Ramos (cell line): ENCODE results near the gene EVI2A.
"Not testable (repeated sequence)": the region's sequence is repeated elsewhere in the genome, so short reads cannot be mapped to it uniquely, and the experiment has no call there.

Source experiments
- in situ Hi-C: fragments of 300-500 bp; cut with MboI; formaldehyde crosslinking; loops from one replicate; pipeline ENCODE4 v1.14.3; 2022; ENCODE audit warnings: low sequenced_read_pairs; ENCODE audit not compliant: unreplicated experiment

Gene EVI2A

DNA sequence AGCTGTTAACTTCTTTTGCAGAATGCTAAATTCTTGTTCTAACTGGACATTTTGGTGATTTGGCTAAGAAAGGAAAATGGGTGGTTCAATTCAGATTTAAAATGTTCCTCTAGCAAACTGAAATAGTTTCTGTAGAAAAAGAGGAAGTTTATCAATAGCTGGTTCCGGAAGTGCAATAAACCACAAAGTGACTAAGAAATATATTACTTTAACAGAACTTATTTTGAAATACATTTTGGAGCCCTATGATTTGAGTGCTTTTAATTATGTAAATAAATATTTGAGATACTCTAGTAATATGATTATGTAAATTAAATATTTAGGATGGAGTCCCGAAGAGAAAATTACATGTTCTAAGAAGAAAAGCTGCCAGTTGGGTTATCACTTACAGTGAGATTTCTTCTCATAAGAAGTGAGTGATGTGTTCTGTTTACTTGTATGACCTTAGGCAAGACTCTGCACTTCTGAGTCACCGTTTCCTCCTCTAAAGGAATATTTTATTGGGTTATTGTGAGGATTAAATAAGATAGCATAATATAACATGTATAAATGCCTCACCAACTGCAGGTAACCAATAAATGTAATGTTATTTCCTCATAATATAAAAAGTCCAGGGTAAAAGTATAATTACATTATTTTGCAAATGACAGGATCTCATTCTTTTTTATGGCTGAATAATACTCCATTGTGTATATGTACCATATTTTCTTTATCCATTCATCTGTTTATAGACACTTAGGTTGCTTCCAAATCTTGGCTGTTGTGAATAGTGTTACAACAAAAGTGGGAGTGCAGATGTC is 7.2 kb downstream of the EVI2A start, which contains the start of gene EVI2B:
TSS of gene EVI2B (minus strand) at position 73 of the 800 bp plus-strand sequence. CDS start 8,445 bp downstream, outside the sequence.
- in situ Hi-C loops: no loop called here

DNA sequence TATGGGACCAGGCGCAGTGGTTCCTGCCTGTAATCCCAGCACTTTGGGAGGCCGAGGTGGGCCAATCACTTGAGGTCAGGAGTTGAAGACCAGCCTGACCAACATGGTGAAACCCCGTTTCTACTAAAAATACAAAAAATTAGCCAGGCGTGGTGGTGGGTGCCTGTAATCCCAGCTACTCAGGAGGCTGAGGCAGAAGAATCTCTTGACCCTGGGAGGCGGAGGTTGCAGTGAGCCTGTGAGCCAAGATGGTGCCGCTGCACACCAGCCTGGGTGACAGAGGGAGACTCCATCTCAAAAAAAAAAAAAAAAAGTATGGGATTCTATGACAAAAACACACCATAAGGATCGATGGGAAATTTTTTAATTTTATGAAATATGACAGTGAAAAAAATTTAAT is 9.2 kb downstream of the EVI2A start:
- in situ Hi-C loops: not testable (repeated sequence)

DNA sequence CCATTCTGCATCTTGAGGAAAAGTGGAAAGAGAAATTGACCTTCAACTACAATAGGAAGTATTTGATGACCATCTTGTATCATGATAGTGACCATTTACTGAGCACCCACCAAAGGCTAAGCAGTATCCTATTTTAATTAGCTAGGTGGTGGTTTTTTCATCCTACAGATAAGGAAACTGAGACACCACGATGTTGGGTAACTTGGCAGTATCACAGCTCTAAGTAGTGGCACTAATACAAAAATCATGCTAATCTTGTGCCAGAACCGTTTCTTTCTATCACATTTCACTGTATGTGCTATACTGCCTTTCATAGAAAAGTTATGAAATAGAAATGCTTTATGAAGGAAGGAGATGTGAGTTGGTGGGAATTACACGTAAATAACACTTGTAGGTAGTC is 9.9 kb downstream of the EVI2A start:
- in situ Hi-C loops: no loop called here

DNA sequence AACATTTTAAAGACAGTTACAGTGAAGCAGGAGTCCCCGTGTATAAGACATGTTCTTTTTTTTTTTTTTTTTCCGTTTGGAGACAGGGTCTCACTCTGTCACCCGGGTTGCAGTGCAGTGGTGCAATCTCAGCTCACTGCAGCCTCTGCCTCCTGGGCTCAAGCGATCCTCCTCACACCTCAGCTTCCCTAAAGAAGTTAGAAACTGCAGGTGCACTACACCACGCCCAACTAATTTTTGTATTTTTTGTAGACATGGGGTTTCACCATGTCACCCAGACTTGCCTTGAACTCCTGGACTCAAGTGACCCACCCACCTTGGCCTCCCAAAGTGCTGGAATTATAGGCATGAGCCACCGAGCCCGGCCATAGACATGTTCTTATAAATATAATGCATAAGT is 10.5 kb downstream of the EVI2A start:
- in situ Hi-C loops: no loop called here

DNA sequence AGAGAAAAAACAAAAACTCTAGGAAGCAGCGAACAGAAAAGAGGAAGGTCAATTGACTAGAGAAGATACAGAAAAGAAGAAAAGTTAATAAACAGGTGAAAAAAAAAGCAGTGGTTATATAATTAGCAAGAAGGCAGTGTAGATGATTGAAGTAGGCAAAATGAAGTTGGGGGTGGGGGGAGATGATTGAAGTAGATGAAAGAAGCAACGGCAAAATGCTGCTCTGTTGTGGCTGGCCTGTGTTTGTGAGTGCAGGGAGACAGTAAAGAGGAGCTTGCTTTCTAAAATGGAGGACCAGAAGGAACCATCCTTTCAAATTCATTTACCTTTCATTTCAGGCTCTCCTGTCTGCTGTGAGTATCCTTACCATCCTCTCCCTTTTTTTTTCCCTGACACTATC is 11.2 kb downstream of the EVI2A start:
- in situ Hi-C loops: no loop called here

DNA sequence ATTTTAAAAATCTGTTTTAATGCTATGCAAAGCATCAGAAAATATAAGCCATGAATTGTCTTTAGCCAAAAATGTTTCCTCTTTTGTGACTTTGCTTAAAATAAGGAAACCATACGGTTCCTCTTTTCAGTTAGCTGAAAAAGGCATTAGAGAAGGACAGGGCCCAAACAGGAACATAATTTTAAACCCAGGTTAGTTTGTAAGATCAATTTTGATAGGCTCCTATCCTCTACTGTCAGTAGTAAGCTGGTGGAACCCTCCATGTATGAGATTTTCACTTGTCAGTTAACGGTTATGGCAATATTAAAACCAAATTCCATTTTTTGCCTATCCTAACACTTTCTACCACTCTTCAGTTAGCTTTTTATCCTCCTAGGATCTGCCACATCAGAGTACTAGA is 11.9 kb downstream of the EVI2A start:
- in situ Hi-C loops: no loop called here

DNA sequence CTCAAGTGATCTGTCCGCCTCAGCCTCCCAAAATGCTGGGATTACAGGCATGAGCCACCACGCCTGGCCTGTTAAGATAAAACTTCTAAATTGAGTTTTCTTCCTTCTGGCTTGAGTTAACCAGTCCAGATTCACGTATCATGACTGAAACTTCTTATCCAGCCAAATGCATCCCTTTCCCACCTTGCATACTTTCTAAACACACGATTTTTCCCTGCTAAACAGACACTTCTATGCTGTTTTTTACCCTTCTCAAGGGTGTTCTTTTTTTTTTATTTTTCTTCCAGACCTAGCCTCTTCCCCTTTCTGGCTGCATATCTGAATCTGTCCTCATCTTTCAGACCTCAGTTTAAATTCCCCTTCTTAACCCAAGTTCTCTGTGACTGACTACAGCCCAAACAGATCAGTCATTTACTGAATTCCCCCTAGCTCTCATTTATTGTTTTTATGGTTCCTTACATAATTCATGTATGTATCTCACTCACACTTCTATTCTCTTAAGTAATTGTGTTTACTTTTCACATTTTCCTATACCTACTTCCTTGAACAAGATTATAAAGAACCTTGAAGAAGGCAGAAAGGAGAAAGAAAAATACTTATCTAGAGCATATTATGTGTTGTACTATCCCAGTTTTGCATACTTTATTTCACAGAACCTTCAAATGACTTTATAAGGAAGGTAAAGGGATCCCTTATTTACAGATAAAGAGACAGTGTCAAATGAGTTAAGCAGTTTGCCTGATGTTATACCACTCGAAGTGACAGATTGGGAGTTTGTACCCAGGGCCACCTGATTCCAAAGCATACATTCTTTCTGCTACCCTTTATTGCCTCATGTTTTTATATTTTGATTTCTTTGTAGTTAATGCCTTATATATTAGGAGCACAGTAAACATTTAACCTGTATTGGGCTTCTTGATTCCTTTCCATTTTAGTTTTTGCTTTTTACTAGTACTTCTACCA is 12.8 kb downstream of the EVI2A start:
- in situ Hi-C loops: no loop called here

DNA sequence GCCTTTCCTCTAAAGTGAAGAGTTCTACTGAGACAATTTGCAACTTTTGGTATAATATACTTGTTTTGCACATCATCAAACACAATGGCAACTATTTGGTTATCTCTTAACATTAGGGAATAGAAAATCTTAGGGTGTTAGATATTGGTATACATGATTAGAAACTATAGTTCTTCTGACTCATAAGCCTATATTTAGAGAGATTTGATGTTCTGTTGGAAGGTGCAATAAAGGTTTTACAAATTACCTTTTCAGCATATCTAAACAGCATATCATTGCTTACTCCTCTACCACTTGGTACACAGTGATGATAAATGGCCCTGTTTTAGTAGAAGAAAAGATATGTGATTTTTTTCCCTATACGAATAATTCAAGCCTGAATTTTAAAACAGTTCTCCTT is 13.8 kb downstream of the EVI2A start:
- in situ Hi-C loops: no loop called here

DNA sequence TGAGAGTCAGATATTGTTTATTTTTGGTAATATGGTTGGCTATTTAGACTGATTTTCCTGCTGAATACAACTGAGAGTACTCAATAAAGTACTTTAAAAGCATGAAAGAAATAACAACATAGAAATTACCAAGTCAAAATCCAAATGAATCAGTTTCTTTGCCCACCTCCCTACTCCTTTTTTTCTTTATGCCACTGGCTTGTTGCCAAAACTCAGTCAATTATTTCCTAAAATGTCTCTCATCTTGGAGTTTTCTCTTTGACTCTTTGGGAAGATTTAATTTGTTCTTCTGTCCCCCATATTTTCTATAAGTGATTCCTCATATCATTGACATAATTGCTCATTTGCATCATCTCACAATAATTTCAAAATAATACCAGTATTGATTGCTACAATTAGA is 21.8 kb downstream of the EVI2A start:
- in situ Hi-C loops: no loop called here

DNA sequence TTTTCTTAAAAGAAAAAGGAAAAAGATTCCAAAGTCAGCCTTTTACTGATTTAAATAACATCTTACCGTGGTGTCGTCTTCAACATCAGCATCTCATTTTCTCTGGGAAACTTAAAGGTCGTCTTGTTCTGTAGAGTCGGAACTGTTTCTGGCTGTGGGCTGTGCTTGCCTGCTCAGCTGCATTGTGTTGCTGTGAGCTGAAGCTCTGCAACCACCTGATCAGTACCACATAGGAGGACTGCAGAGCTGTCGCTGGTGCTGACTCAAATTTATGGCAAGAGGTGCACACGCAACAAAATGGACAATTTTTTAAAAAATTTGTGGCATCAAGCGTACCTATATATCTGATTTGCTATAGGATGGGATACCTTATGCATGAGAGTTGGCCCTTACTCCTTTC is 24.3 kb downstream of the EVI2A start, which contains the start of gene OMG:
TSS of gene OMG (minus strand) at position 150 of the 400 bp plus-strand sequence. CDS start 908 bp downstream, outside the sequence.
- in situ Hi-C loops: no loop called here

DNA sequence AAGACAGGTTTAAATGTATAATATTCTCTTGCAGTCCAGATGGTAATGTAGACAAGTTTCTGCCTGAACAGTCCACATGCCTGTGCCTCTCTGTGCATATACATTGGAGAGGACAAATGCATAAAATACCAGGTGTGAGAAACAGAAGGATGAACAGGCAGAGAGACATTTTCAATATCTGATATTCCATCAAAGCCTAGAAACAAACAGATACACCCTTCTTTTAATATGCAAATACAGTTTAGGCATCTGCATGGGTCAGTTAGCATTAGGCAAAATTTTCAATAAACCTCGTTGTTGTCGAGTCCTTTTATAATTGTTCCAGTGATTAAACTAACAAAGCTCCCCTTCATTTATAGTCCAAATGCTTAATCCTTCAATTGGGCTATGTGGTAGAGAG is 25.3 kb downstream of the EVI2A start:
- in situ Hi-C loops: no loop called here

DNA sequence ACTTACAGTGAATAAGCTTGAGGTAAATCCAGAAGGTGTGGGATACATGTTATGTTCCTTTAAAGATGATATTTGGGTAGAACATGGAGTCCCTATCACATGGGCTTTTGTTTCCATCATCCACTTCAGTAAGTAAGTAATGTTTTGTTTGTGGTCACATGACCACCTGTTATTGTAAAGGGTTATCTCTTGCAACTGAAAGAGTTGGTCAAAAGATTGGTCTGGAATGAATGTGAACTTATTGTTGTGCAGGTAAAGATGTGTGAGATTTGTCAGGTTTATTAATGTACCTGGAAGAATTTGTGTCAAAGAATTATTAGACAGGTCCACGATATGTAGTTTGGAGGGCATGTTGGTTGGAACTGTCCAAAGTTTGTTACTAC is 25.9 kb downstream of the EVI2A start:
- in situ Hi-C loops: no loop called here

DNA sequence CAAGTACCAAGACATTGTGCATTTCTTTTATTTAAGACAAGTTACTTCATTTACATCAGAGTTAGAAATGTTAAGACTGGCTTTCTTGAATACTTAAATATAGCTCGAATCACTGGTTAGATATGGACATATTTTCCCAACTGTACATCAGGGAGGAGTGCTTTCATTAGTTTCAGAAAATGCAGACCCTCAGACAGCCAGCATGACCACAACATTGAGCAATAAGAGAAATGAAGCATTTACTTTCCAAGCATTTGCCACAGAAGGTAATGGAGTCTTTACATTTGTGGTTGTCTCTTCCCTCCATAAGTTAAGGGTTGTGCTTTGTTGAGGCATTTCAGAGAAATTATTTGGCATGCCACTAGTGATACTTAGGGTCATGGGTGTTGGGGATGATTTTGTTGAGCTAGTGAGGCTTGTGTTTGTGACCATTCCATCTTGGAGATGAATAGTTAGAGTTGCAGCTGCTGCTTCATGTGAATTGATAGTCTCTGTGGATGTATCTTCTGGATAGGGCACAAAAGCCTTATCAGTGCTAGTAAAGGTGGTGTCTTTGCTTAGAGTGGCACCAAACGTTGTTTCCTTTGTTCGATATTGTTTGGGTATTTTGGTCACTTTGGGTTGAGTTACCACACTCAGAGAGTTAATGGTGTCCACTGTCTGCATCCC is 26.5 kb downstream of the EVI2A start:
- in situ Hi-C loops: no loop called here

DNA sequence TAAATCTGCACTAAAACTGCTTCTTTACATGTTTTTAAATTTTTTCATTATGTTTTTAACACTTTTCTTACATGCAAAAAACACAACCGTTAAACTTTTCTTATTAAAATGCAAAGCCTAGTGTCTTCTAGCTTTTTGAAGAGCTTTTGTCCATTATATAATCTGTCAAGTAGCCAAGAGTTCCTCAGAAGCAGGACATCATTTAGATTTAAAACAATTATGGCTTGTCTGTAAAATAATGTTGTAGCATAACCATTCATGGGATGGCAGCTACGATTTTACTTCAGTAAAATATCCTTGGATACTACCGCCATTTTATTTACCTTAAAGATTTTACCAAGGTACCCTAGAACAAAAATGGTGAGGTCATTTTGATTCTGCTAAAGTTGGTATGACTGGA is 27.2 kb downstream of the EVI2A start:
- in situ Hi-C loops: no loop called here

DNA sequence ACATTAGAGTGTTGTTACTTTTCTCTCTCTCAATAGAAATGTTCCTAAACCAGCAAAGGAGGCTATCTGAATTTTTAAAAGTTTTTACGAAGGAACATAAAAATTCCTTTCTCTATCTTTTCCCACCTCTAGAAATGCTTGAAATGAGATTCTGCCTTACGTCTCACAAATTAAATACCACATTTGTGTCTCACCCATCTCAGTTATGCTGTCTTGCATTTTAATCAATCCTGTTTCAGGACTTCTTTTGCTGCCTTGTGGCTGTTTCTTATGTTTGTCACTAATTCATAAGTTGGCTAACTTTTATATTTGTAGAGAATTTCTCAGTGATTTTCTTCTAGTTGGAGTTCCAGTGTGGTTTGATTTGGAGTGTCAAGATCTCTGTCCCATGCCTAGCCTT is 27.8 kb downstream of the EVI2A start:
- in situ Hi-C loops: no loop called here

DNA sequence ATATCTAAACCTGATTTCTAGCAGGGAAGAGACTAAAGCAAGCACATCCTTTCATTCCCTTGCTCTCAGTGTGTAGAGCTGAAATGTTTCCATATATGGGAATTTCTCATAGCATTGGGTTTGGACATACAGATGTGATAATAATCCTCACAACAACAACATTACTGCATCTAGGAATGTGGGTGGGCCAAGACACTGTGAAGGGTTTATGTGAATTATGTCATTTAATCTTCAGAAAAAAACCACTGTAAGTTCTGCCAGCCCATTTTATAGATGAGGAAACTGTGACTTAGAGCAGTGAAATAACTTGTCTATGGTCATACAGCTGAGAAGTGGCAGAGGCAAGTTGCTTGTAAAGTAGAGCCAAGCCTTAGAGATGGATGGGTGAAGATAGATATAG is 29.6 kb downstream of the EVI2A start:
- in situ Hi-C loops: no loop called here

DNA sequence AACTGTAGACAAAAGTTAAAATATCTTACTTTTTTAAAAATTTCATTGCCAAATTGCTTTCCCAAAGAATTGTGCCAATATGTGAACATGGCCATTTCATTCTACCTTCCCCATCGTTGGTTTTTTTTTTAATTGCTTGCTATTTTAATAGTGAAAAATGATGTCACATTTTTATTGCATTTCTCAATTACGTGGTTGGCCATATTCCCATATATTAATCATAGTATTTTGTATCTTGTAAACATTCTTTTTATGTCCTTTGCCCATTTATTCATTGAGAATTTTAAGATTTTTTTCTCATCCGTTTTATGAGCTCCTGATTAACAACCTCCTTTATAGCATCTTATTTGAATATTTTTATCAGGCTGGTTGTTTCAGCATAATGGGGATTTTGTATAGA is 31.6 kb downstream of the EVI2A start:
- in situ Hi-C loops: no loop called here

DNA sequence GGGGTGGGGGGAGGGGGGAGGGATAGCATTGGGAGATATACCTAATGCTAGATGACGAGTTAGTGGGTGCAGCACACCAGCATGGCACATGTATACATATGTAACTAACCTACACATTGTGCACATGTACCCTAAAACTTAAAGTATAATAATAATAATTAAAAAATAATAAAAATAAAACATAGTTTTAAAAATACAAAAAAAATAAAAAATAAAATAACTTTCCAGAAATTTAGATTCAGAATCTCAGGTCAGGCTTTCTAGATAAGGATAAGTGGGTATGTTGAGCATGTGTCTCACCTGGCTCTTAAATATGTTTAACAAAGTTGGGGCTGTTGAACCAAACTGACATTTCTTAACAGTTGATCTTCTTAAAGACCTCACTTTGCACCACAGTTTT is 33.5 kb downstream of the EVI2A start:
- in situ Hi-C loops: not testable (repeated sequence)

DNA sequence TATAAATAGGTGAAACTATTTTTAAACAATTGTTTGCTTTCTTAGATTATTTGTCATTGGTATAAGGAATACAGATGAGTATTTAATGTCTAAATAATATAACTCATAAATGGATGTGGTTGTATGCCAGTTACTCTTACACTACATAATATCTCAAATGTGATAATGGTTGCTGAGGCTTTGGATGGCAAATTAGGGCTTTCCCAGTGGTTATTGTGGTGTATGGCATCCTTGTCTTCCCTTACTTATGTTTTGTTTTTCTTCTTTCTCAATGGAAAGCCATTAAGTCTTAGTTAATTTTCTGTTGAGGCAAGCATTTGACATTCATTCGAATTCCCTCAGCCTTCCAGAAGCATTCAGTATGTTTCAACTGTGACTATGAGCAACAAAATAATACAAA is 34.8 kb downstream of the EVI2A start:
- in situ Hi-C loops: no loop called here

DNA sequence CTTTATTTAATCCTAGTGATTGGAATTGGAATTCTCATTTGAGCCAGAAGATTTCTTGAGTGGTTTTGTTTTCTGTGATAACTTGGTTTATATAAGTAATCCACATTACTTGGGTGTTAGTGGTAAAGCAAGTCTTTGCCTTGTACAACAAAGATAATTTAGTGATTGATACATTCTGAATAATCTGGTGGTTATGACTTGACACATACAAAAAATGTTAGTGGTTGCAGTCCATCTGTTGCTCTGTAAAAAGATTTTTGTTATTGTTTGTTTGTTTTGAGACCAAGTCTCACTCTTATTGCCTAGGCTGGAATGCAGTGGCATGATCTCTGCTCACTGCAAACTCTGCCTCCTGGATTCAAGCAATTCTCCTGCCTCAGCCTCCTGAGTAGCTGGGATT is 37.6 kb downstream of the EVI2A start:
- in situ Hi-C loops: no loop called here

DNA sequence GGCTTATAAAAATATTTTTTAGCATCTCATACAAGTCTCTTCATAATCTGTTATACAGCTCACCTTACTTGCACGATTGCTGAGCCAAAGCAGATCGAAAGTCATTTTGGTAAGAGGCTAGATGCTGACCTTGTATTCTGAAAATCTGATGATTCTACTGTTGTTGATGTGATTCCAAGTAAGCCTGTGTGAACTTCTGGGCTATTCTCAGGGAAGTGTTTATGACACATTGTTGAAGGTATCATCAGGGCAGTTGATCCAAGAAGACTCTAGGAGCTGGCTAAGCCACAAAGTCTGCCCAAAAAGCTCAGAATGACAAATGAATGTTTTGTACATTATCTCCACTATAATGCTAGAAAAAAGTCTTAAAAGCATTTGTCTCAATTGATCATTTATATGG is 40.4 kb downstream of the EVI2A start:
- in situ Hi-C loops: no loop called here
